Neuronal stem cell (in vitro differentiated cells): ENCODE measurements around the gene IGDCC3.

Source experiments
- DNase-seq: peaks from one replicate; pipeline ENCODE4 v3.0.0-alpha.2; 2013; ENCODE audit warnings: low spot score
- H2AFZ ChIP-seq: one replicate; pipeline ENCODE4 v1.6.1; 2013; ENCODE audit warnings: mild to moderate bottlenecking, low read length, inconsistent platforms
- H2AK5ac ChIP-seq: 2 replicates; pipeline ENCODE4 v1.6.1; 2013; ENCODE audit warnings: low read depth, mild to moderate bottlenecking, inconsistent platforms, low read length, moderate library complexity, mixed read lengths
- H2BK120ac ChIP-seq: 2 replicates; pipeline ENCODE4 v1.6.1; 2013; ENCODE audit warnings: low read depth, mild to moderate bottlenecking, inconsistent platforms, low read length, moderate library complexity, mixed read lengths
- H2BK12ac ChIP-seq: one replicate; pipeline ENCODE4 v1.6.1; 2013; ENCODE audit warnings: low read length, inconsistent platforms
- H2BK15ac ChIP-seq: 2 replicates; pipeline ENCODE4 v1.6.1; 2013; ENCODE audit warnings: mild to moderate bottlenecking, low read length, inconsistent platforms, mixed read lengths
- H2BK5ac ChIP-seq: one replicate; pipeline ENCODE4 v1.6.1; 2013; ENCODE audit warnings: inconsistent platforms, mild to moderate bottlenecking, low read length, moderate library complexity
- H3K14ac ChIP-seq: one replicate; pipeline ENCODE4 v1.6.1; 2013; ENCODE audit warnings: low read length, inconsistent platforms
- H3K18ac ChIP-seq: 2 replicates; pipeline ENCODE4 v1.6.1; 2013; ENCODE audit warnings: low read length, inconsistent platforms
- H3K23ac ChIP-seq: 2 replicates; pipeline ENCODE4 v1.6.1; 2013; ENCODE audit warnings: low read depth, mild to moderate bottlenecking, mixed read lengths, low read length, inconsistent platforms; ENCODE audit not compliant: poor library complexity
- H3K27ac ChIP-seq: replicated peaks from 3 replicates; pipeline ENCODE4 v1.5.1; 2013; ENCODE audit warnings: low read length, inconsistent platforms
- H3K27me3 ChIP-seq, 3 experiments: 2 replicates each; pipeline ENCODE4 v1.6.1; 2013; ENCODE audit warnings: low read length in 3 of 3, mild to moderate bottlenecking in 2 of 3, inconsistent platforms in 1 of 3, low read depth in 1 of 3, mixed read lengths in 1 of 3, moderate library complexity in 1 of 3; ENCODE audit not compliant: control insufficient read depth in 3 of 3, insufficient read depth in 3 of 3
- H3K36me3 ChIP-seq, 2 donors: replicated peaks in 1 of 2; 2 replicates each; pipeline ENCODE4 v1.6.1; 2013; ENCODE audit warnings: low read length in 2 of 2; ENCODE audit not compliant: control insufficient read depth in 2 of 2, insufficient read depth in 2 of 2
- H3K4ac ChIP-seq: 2 replicates; pipeline ENCODE4 v1.6.1; 2013; ENCODE audit warnings: inconsistent platforms, mild to moderate bottlenecking, low read length, moderate library complexity
- H3K4me1 ChIP-seq, 2 donors: 1 replicate in 1 of 2; 2 replicates in 1 of 2; pipeline ENCODE4 v1.6.1; 2013; ENCODE audit warnings: low read length in 2 of 2, low read depth in 1 of 2; ENCODE audit not compliant: control insufficient read depth in 2 of 2, insufficient read depth in 1 of 2
- H3K4me2 ChIP-seq: one replicate; pipeline ENCODE4 v1.6.1; 2013; ENCODE audit warnings: mild to moderate bottlenecking, low read length, inconsistent platforms; ENCODE audit not compliant: insufficient read depth, poor library complexity, severe bottlenecking
- H3K4me3 ChIP-seq, 2 donors: 2 replicates each; pipeline ENCODE4 v1.5.1; 2013; ENCODE audit warnings: low read length in 2 of 2, mild to moderate bottlenecking in 2 of 2, inconsistent platforms in 1 of 2, moderate library complexity in 1 of 2
- H3K79me1 ChIP-seq: one replicate; pipeline ENCODE4 v1.6.1; 2013; ENCODE audit warnings: low read depth, mild to moderate bottlenecking, inconsistent platforms, low read length, moderate library complexity
- H3K9ac ChIP-seq: one replicate; pipeline ENCODE4 v1.6.1; 2013; ENCODE audit warnings: mild to moderate bottlenecking, low read depth, low read length, inconsistent platforms; ENCODE audit not compliant: poor library complexity
- H3K9me3 ChIP-seq, 2 donors: replicated peaks in 1 of 2; 2 replicates each; pipeline versions ENCODE3 to v1.6.1; 2013; ENCODE audit warnings: low read length in 2 of 2, mild to moderate bottlenecking in 2 of 2, inconsistent platforms in 1 of 2, low read depth in 1 of 2, mixed read lengths in 1 of 2, moderate library complexity in 1 of 2; ENCODE audit not compliant: control insufficient read depth in 2 of 2, insufficient read depth in 1 of 2
- H4K8ac ChIP-seq: one replicate; pipeline ENCODE4 v1.6.1; 2013; ENCODE audit warnings: low read depth, mild to moderate bottlenecking, inconsistent platforms, low read length, moderate library complexity
- H4K91ac ChIP-seq: one replicate; pipeline ENCODE4 v1.6.1; 2013; ENCODE audit warnings: low read length, low read depth, mild to moderate bottlenecking, inconsistent platforms; ENCODE audit not compliant: poor library complexity
- WGBS, 2 donors: extraction: QIAGEN DNeasy Blood & Tissue Kit; methylation state at CpG; one replicate each; pipeline ENCODE4 v1.1.7; 2013; ENCODE audit warnings: missing lambda C conversion rate in 2 of 2, mixed read lengths in 1 of 2; ENCODE audit not compliant: insufficient read length in 2 of 2, insufficient replicate concordance in 1 of 2; ENCODE audit errors: extremely low coverage in 2 of 2; 5-methylcytosine and 5-hydroxymethylcytosine counted together

Gene IGDCC3

GRCh38 chr15:65418596-65418995 is 40.8 kb upstream of the IGDCC3 start:
- Histone ChIP-seq H3K4ac (no peak overlapping the region), H2AK5ac (peak overlapping the region; percentile 41), H2BK15ac (peak overlapping the region; percentile 10), H3K14ac (no peak overlapping the region), H2BK5ac (peak overlapping the region; percentile 30), H2BK12ac (no peak overlapping the region), H3K4me2 (no peak overlapping the region), H3K18ac (peak overlapping the region; percentile 73), H3K79me1 (peaks cover 11% of the 10 kb centered on the region), H3K27me3 (no peaks in the 10 kb centered on the region), H3K4me3 (no peak overlapping the region), H3K4me1 (peaks cover 57 to 58% of the 10 kb centered on the region in 2 donors), H3K9me3 (no peaks in the 10 kb centered on the region), H4K91ac (no peak overlapping the region), H3K36me3 (peaks cover 0 to 16% of the 10 kb centered on the region in 2 donors), H2BK120ac (no peak overlapping the region), H3K9ac (no peak overlapping the region), H4K8ac (no peak overlapping the region), H3K27ac (no peak overlapping the region), H2AFZ (no peak overlapping the region), H3K23ac (no peak overlapping the region)
- no peak for DNase-seq
- no CpG with 5 or more reads among the region's 2 CpGs for WGBS, 2 donors

DNA sequence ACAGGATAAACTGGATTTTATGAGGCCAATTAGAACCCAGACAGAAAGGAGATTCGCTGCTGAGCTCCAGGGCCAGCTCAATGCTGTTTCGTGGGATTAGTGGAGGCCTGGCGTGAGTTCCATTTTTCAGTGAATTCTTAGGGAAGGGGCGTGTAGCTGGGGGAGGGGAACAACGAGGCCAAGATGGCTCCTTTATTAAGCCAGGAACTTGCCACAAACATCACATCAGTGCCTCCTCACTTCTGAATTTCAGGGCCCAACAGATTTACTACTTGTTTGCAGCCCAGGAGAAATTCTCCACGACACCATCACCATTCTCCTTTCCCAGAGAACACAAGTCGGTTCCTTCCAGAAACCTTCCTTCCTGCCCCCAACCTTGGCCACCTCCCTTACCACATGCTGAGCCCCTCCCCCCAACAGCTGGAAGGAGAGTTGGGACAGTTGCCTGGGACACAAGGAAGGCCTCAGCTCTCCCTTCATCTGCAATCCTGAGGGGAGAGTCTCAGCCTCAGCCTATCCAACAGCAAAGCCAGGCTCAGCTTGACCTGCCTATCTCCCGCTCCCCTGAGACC is 39.1 kb upstream of the IGDCC3 start:
- H3K9me3 ChIP-seq = no peaks in the 10 kb centered on the region
- H2BK15ac ChIP-seq = no peak overlapping the region
- H2BK12ac ChIP-seq = peak overlapping the region; percentile 97
- no peak overlapping the region for H3K9ac ChIP-seq
- peaks cover 54 to 58% of the 10 kb centered on the region in 2 donors for H3K4me1 ChIP-seq
- H4K91ac ChIP-seq = peak overlapping the region; percentile 74
- H2BK120ac ChIP-seq = no peak overlapping the region
- peak overlapping the region; percentile 43 for H2AK5ac ChIP-seq
- peak overlapping the region; percentile 9 for H2AFZ ChIP-seq
- WGBS, 2 donors = no CpG with 5 or more reads among the region's 8 CpGs
- no peak overlapping the region for H4K8ac ChIP-seq
- no peak overlapping the region for H3K4me3 ChIP-seq
- H3K27me3 ChIP-seq = no peaks in the 10 kb centered on the region
- H3K4me2 ChIP-seq = peak overlapping the region; percentile 47
- peak overlapping the region; percentile 99 for H3K27ac ChIP-seq
- H3K4ac ChIP-seq = no peak overlapping the region
- no peak overlapping the region for H3K14ac ChIP-seq
- H2BK5ac ChIP-seq = peak overlapping the region; percentile 95
- peaks cover 4% of the 10 kb centered on the region for H3K79me1 ChIP-seq
- peak; percentile 67 for DNase-seq
- peak overlapping the region; percentile 96 for H3K18ac ChIP-seq
- H3K23ac ChIP-seq = peak overlapping the region; percentile 21
- peaks cover 0 to 16% of the 10 kb centered on the region in 2 donors for H3K36me3 ChIP-seq

GRCh38 chr15:65414841-65415621 is 37.2 kb upstream of the IGDCC3 start:
- no peak overlapping the region for H3K4me3 ChIP-seq
- H4K91ac ChIP-seq = no peak overlapping the region
- H2BK5ac ChIP-seq = peak overlapping the region; percentile 11
- H3K9ac ChIP-seq = peak overlapping the region; percentile 63
- no peak overlapping the region for H2BK15ac ChIP-seq
- H2AK5ac ChIP-seq = peak overlapping the region; percentile 7
- no peak overlapping the region for H3K23ac ChIP-seq
- H2BK12ac ChIP-seq = no peak overlapping the region
- no peaks in the 10 kb centered on the region for H3K9me3 ChIP-seq
- peaks cover 48 to 66% of the 10 kb centered on the region in 2 donors for H3K4me1 ChIP-seq
- H3K14ac ChIP-seq = no peak overlapping the region
- no CpG with 5 or more reads among the region's 14 CpGs for WGBS, 2 donors
- peaks cover 0 to 24% of the 10 kb centered on the region in 2 donors for H3K36me3 ChIP-seq
- peak overlapping the region; percentile 86 for H3K18ac ChIP-seq
- H4K8ac ChIP-seq = no peak overlapping the region
- H3K4ac ChIP-seq = no peak overlapping the region
- H3K79me1 ChIP-seq = peaks cover 9% of the 10 kb centered on the region
- peak; percentile 79 for DNase-seq
- peak overlapping the region; percentile 95 for H3K27ac ChIP-seq
- peak overlapping the region; percentile 49 for H3K4me2 ChIP-seq
- H2AFZ ChIP-seq = peak overlapping the region; percentile 13
- no peaks in the 10 kb centered on the region for H3K27me3 ChIP-seq
- no peak overlapping the region for H2BK120ac ChIP-seq

DNA sequence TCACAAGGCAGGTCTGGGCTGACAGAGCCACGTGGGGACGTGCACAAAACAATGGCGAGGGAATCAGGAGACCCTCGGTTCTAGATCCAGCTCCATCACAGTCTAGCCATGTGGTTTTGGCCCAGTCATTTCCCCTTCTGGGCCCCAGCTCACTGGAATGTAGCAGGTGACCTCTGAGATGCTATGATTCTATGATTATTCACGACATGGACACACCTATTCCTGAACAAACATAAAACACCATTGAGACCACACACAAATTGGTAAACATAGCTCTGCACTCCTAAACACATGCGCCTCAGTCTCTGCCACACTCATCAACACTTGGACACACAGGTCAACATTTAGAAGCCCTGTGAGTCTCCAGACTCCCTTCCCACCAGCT is 36.0 kb upstream of the IGDCC3 start:
- peak overlapping the region; percentile 33 for H3K18ac ChIP-seq
- no peak overlapping the region for H3K4me2 ChIP-seq
- H2BK120ac ChIP-seq = no peak overlapping the region
- peak overlapping the region; percentile 30 for H2BK15ac ChIP-seq
- no peak overlapping the region for H3K9ac ChIP-seq
- H4K91ac ChIP-seq = peak overlapping the region; percentile 14
- H2AFZ ChIP-seq = no peak overlapping the region
- no CpG with 5 or more reads among the region's 6 CpGs for WGBS, 2 donors
- peak overlapping the region; percentile 50 for H2AK5ac ChIP-seq
- no peak overlapping the region for H3K23ac ChIP-seq
- H3K27me3 ChIP-seq = no peaks in the 10 kb centered on the region
- H3K9me3 ChIP-seq = no peaks in the 10 kb centered on the region
- H3K27ac ChIP-seq = no peak overlapping the region
- no peak overlapping the region for H3K4ac ChIP-seq
- H3K36me3 ChIP-seq = peaks cover 0 to 28% of the 10 kb centered on the region in 2 donors
- H4K8ac ChIP-seq = no peak overlapping the region
- DNase-seq = no peak
- no peak overlapping the region for H2BK5ac ChIP-seq
- no peak overlapping the region for H2BK12ac ChIP-seq
- H3K79me1 ChIP-seq = peaks cover 9% of the 10 kb centered on the region
- no peak overlapping the region for H3K4me3 ChIP-seq
- H3K14ac ChIP-seq = no peak overlapping the region
- H3K4me1 ChIP-seq = peaks cover 51 to 62% of the 10 kb centered on the region in 2 donors
